ENCODE measurements around the gene FGFR2.

FGFR2 gene

GRCh38 chr10:121609426-121610380 lies 11.5 kb upstream of the FGFR2 start:
- DNase-seq = no peak

GRCh38 chr10:121608469-121609190 lies 10.4 kb upstream of the FGFR2 start:
- peak; percentile 14 for DNase-seq

GRCh38 chr10:121607310-121608055 lies 9.2 kb upstream of the FGFR2 start:
- no peak for DNase-seq

- DNase-seq = no peak
Measured at GRCh38 chr10:121605708-121606107, 7.5 kb upstream of the FGFR2 start.

- DNase-seq = no peak
Measured at GRCh38 chr10:121601458-121601857, 3.2 kb upstream of the FGFR2 start.

- no peak for DNase-seq
Measured at GRCh38 chr10:121600611-121601010, 2.4 kb upstream of the FGFR2 start.

GRCh38 chr10:121599947-121600346 lies 1.7 kb upstream of the FGFR2 start:
- DNase-seq = no peak

GRCh38 chr10:121597504-121598262 lies 561 bp downstream of the FGFR2 start:
- peak; percentile 44 for DNase-seq

GRCh38 chr10:121596689-121597503 lies 1.3 kb downstream of the FGFR2 start:
- peak; percentile 44 for DNase-seq

- peak; percentile 1 for DNase-seq
Measured at GRCh38 chr10:121595806-121596688, 2.2 kb downstream of the FGFR2 start.

GRCh38 chr10:121595351-121595805 lies 2.9 kb downstream of the FGFR2 start:
- no peak for DNase-seq

GRCh38 chr10:121594623-121595350 lies 3.5 kb downstream of the FGFR2 start:
- no peak for DNase-seq

- no peak for DNase-seq
Measured at GRCh38 chr10:121594076-121594475, 4.2 kb downstream of the FGFR2 start.

- no peak for DNase-seq
Measured at GRCh38 chr10:121593281-121594075, 4.8 kb downstream of the FGFR2 start.

- no peak for DNase-seq
Measured at GRCh38 chr10:121592155-121592890, 5.9 kb downstream of the FGFR2 start.

- no peak for DNase-seq
Measured at GRCh38 chr10:121591186-121591585, 7.1 kb downstream of the FGFR2 start.

- no peak for DNase-seq
Measured at GRCh38 chr10:121590772-121591171, 7.5 kb downstream of the FGFR2 start.

GRCh38 chr10:121589553-121589952 lies 8.7 kb downstream of the FGFR2 start:
- no peak for DNase-seq
